ENCODE results near the gene C4BPB.

DNA sequence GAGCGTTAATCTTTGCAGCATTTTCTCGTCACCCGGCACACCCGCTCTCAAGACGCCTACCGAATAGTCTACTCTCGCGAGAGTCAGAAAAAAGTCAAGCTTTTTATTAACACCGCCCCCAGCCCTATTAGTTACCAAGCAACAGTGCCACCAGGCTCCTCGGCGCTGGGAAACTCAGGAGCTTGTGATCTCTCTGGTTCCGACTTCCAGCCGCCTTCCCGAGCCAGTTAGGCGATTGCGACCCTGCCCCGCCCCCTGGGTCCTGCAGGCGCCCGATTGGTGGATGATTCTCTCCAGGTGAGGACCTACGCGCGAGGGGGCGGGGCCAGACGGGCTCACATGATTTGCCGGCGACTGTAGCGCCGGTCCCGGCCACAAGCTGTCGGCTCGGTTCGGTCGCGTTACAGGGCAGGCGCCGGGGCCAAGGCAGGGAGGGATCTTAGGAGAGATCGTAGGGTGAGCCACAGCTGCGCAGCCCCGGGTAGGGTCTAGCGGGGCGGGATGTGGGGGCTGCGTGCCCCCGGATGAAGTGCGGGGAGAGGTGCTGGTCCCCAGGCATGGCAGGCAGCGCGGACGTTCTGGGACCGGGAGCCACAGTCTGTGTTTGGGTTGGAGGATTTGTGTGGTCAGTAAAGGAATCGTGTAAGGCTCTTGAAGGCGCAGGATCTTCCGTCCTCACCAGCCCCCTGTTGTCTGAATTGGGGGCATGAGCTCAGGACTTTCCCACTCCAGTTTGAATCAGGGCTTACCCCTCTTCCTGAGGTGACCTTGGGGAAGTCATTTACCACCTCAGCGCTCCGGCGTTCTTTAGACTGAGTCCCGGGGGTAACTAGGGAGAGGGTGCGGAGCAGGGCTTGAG, 35.5 kb upstream of the C4BPB start, which contains the start of gene PFKFB2:
- no peak for TF ChIP-seq YY1 (IDR thresholded peaks at IDR 0.05; ENCODE audit: insufficient read depth, insufficient read length)
- no peak for TF ChIP-seq ZNF274 (IDR thresholded peaks at IDR 0.05; ENCODE audit: low read depth, low read length)
